ENCODE results near the gene LILRA5. TPM values are rescaled to one million over a fixed set of nuclear protein-coding genes. Genes with fewer than 3 reads are reported as not detected.

The LILRA5 gene
- total and polyA plus RNA-seq, 2 of the 8 experiments (the other 6 are each of a cell fraction or from before 2014, with no cell fraction given) = not detected

DNA sequence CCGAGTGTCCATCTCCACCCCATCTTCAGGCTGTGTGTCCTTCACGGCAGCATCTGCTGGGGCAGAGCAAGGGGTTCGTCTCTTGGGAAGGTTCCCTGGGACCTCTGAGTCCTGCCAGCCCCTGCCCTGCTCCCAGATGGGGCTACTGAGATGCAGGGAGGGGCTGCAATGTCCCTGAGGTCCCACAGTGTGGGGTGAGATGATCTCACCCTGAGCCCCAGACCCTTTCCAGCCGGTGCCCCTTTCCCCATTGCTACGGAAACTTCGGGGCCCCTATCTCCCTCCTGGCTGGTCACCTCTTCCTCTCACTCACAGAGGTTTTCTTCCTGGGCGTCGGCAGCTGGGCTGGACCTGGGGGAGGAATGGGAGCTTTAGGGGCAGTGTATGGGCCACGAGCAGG, 37.0 kb downstream of the LILRA5 start (continued):
- TF ChIP-seq CBX5 (IDR thresholded peaks at IDR 0.05; ENCODE audit: low read depth, low read length) = no peak
- TF ChIP-seq CHD7 (IDR thresholded peaks at IDR 0.05; ENCODE audit: insufficient replicate concordance, low read length) = no peak
- TF ChIP-seq NRF1 (IDR thresholded peaks at IDR 0.05; ENCODE audit: low read depth, low read length) = no peak
- TF ChIP-seq EGR1 (IDR thresholded peaks at IDR 0.05; ENCODE audit: borderline replicate concordance, low read depth, low read length) = no peak

Data from H1 (cell line).